ENCODE measurements around the gene NRF1.
A peak's percentile ranks its signal among the peaks of the same experiment; 100 is the strongest.

Gene NRF1

DNA sequence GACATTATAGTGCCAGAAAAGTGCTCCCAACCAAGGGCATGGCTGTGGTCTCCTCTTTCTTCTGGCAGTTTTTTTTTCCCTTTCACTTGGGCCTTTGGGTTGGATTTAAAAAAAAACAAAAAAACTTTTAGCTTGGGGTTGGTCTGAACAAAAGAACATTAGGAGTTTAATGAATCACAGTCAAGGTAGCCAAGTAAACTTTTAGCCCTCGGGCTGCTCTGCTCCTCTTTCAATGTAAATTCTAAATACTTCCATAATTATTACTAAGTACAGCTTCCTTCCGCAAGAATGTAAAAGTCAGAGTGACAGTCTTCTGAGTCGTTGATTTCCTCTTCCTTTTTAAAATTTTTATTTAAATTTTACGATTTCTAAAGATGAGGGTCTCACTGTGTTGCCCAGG, 79.2 kb downstream of the NRF1 start:
- no peak overlapping the region for H3K27ac Mint-ChIP-seq
- H3K9me3 Mint-ChIP-seq, result no peaks in the 10 kb centered on the region
- no peak for DNase-seq
- H3K4me3 Mint-ChIP-seq, result no peak overlapping the region
- no peak for ATAC-seq (replicated peaks)
- no peaks in the 10 kb centered on the region for H3K4me1 Mint-ChIP-seq
- no peaks in the 10 kb centered on the region for H3K27me3 Mint-ChIP-seq
- peaks cover 19 to 31% of the 10 kb centered on the region in 2 donors for H3K36me3 Mint-ChIP-seq

DNA sequence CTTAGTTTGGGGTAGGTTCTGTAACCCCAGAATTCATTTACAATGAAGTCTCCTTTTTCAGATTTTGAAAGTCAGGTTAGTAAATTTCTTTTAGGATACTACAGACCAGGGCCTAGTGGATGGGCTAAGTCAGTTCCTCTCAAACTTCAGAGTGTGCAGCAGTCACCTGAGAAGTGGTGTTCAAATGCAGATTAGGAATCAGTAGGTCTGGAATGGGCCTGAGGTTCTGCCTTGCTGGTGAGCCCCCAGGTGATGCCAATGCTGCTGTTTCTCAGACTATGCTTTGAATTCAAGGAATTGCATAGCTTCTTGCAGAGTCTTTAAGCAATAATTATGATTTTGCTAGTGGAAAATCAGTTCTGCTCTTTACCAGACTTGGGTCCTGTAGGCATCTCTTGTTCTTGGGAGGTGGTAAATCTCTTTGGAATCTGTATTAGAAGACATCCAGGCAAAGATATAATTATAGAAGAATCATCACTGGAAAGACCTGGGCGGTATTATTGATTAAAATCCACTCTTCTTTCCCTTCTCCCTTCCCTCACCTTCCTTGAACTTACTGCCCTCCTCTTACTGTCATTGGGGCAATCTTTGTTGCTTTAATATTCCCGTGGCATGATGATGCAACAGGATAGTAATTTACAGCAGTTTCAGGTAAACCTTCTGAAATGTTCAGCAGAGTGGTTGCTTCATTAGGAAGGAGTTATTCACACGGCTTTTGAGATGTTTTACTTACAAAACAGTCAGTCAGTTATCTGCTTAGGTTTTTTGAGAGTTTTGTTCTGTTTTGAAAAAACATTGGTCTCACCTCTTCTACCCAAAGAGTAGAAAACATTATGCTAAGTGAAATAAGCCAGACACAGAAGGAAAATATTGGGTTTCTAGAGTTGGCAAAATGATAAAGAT, 87.2 kb downstream of the NRF1 start:
- Mint-ChIP-seq H3K9me3 (no peaks in the 10 kb centered on the region), H3K4me1 (no peaks in the 10 kb centered on the region), H3K27ac (no peak overlapping the region), H3K36me3 (peaks cover 9 to 12% of the 10 kb centered on the region in 2 donors), H3K4me3 (no peak overlapping the region), H3K27me3 (no peaks in the 10 kb centered on the region)
- no peak for DNase-seq
- no peak for ATAC-seq (replicated peaks)

DNA sequence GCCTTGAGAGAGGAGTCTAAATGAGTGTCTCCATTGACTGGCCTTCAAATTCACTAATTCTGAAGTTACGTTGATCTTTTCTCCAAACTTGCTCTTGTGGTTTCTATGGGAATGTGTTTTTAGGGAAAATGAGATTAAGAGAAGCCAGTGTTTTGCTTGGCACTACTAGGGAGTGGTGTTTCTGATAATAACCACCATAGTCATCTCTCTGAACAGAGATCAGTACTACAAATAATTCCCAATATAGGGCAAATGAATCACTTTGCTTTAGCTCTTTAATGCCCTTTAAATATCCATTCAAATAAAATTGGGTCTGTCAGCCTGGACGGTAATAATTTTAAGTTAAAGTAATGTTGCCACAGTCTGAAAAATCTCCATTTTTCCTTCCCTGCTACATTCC, 90.8 kb downstream of the NRF1 start:
- no peaks in the 10 kb centered on the region for H3K27me3 Mint-ChIP-seq
- H3K36me3 Mint-ChIP-seq, result peaks cover 16 to 19% of the 10 kb centered on the region in 2 donors
- H3K27ac Mint-ChIP-seq, result no peak overlapping the region
- no peak for ATAC-seq (replicated peaks)
- H3K4me3 Mint-ChIP-seq, result no peak overlapping the region
- H3K9me3 Mint-ChIP-seq, result no peaks in the 10 kb centered on the region
- DNase-seq, result no peak
- no peaks in the 10 kb centered on the region for H3K4me1 Mint-ChIP-seq

DNA sequence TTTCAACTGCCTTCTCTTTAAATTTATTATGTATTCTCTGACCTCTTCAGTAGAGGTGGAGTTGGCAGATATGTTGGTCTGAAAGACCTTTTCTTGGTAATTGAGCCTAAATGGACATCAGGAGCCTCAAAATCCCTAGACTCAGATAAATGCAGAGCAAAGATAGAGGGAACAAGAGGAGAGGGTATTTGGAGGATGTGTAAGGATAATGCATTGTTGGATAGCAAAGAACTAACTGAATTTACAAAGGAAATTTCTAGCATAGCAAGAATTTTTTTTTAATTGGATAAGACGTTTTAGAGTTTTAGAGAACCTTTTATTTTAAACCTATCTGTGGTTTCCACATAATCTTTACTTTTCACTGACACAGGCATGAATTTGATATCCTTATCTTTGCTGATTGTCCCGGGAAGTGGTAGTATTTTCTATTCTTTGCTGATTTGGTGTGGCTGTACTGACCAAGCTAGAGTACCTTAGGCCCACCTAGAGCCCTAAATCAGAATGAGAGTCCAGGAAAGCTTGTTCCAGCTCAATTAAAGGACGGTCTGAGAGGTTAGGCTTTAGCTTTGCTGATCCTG, 91.3 kb downstream of the NRF1 start:
- H3K27ac Mint-ChIP-seq, result no peak overlapping the region
- H3K4me3 Mint-ChIP-seq, result no peak overlapping the region

DNA sequence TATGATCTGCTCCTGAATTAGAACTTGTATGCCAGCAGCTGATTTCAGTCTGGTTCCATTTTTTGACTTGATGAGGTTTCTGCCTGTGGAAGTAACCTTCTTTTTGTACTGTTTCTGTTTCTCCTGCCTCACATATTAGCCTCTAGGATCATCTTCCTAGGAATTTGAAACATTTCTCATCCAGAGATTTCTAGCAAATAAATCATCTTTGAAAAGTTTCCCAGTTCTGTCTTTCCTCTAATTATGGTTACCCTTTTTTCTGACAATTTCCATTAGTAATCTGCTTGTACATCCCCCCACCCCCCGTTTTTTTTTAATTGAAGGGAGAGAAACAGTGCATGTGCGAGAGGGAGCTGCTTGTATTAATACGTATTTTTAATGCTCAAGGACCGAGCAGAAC, 92.2 kb downstream of the NRF1 start:
- H3K27ac Mint-ChIP-seq, result peak overlapping the region; percentile 14
- H3K36me3 Mint-ChIP-seq, result peaks cover 16 to 19% of the 10 kb centered on the region in 2 donors
- no peaks in the 10 kb centered on the region for H3K9me3 Mint-ChIP-seq
- no peak for DNase-seq
- ATAC-seq (replicated peaks), result no peak
- H3K4me1 Mint-ChIP-seq, result no peaks in the 10 kb centered on the region
- H3K27me3 Mint-ChIP-seq, result no peaks in the 10 kb centered on the region
- H3K4me3 Mint-ChIP-seq, result no peak overlapping the region

More for the DNA sequence above, 91.3 kb downstream of the NRF1 start:
- ATAC-seq (replicated peaks) (no peak), DNase-seq (no peak)
- H3K9me3 Mint-ChIP-seq, result no peaks in the 10 kb centered on the region
- H3K4me1 Mint-ChIP-seq, result no peaks in the 10 kb centered on the region
- H3K36me3 Mint-ChIP-seq, result peaks cover 16 to 19% of the 10 kb centered on the region in 2 donors
- no peaks in the 10 kb centered on the region for H3K27me3 Mint-ChIP-seq

DNA sequence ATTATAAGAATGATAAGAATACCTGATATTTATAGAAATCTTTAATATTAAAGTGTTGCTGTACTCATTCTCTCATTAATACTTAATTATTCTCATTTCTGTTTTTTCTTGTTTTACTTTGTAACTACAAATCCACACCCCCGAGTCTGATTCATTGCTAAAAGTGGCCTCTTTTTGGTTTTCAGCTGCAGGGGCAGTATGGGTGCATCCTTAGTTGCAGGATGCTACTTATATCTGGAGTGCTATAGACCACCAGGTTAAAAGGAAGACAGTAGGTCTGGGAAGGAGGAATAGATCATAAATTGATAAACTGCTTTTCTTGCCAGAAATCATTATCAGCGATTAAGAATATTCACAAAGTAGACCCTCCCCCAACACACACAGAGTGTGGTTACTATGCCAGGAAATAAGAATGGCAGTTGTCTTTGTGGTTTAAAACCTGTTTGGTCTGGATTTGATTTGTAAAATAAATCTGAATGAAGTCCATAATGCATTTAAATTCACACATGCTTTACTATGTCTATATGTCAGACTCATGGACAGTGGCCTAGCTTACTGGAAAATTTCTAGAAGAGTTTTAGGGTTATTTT, 96.5 kb downstream of the NRF1 start:
- Mint-ChIP-seq H3K4me3 (no peak overlapping the region), H3K27ac (no peak overlapping the region), H3K36me3 (peaks cover 36 to 43% of the 10 kb centered on the region in 2 donors), H3K4me1 (no peaks in the 10 kb centered on the region), H3K9me3 (no peaks in the 10 kb centered on the region), H3K27me3 (no peaks in the 10 kb centered on the region)
- no peak for DNase-seq
- ATAC-seq (replicated peaks), result no peak

DNA sequence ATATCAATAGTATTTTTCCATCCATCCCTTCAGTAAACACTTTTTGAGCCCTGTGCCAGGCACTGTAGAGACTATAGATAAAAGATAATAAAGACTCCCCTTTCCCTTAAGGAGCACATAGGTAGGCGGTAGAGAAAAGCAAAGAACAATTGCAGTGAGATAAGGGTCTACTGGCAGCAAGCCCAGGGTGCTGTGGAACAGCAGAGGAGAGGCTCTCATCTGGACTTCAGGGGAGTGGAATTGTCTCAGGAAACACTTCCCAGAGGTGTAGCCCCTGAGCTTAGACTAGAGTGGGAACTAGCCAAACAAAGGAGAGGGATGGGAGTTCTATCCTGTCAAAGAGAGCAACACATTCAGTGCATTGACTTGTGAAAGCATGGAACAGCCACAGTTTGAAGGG, 102.0 kb downstream of the NRF1 start:
- no peak for ATAC-seq (replicated peaks)
- H3K4me1 Mint-ChIP-seq, result no peaks in the 10 kb centered on the region
- no peaks in the 10 kb centered on the region for H3K27me3 Mint-ChIP-seq
- H3K4me3 Mint-ChIP-seq, result no peak overlapping the region
- no peaks in the 10 kb centered on the region for H3K9me3 Mint-ChIP-seq
- no peak for DNase-seq
- H3K36me3 Mint-ChIP-seq, result peaks cover 39 to 46% of the 10 kb centered on the region in 2 donors
- H3K27ac Mint-ChIP-seq, result no peak overlapping the region

DNA sequence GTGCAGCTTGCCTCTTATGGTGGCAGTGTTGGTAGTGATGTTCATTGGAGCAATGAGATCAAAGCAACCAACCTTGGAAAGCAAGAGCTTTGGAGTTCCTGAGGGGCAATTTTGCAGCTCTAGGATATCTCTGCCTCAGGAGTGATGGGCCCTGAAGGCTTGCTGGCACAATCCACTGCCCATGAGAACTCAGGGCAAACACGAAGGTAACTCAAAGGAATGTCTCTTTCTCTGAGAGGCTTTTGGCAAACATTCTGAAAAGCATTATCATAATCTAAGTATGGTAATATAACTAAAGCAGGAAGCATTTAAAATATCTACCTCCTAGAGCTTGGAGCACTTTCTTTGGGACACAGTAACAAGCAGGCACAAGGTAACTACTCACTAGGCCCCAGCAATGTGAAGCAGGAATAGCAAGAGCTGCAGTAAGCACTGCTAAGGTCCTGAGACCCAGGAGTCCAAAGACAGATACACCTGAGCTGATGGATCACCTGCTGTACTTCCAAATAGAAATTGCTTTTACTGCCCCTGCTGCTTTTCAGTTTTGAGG, 103.1 kb downstream of the NRF1 start:
- H3K36me3 Mint-ChIP-seq, result peaks cover 37 to 44% of the 10 kb centered on the region in 2 donors
- no peaks in the 10 kb centered on the region for H3K9me3 Mint-ChIP-seq
- H3K27me3 Mint-ChIP-seq, result no peaks in the 10 kb centered on the region
- ATAC-seq (replicated peaks), result no peak
- no peaks in the 10 kb centered on the region for H3K4me1 Mint-ChIP-seq
- no peak for DNase-seq
- no peak overlapping the region for H3K27ac Mint-ChIP-seq
- no peak overlapping the region for H3K4me3 Mint-ChIP-seq

DNA sequence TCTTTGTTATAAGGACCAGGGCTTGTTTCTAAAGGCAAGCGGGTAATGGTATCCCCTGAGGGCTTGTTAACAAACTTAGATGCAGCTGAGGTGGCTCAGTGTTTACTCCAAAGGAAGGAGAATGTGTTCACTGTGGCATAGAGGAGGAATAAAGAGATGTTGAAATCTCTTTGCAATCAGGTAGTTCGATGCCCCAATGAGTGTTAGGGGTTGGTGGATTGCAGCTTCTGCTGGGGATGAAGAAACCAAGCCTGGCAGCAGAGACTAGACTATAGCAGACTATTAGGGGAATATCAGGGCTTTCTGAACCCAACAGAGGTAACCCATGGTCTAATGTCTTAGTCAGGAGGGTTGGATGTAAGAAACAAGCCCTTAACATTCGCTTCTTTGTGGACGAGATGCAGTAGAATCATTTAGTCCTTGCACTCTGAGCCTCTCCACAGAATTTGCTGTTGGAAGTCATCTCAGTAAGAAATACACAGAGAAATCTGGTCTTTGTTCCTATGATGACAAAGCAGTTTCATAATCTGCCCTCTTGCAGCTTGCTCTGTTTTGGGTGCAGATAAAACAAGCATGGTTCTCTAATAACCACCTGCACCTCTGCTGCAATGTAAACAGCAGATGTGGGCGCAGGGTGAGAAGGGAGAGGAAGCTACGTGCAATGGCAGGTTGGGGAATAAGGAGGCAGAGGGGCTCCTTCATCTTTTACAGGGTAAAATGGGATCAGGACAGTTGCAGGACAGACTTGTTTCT, 108.6 kb downstream of the NRF1 start:
- Mint-ChIP-seq H3K4me1 (no peaks in the 10 kb centered on the region), H3K9me3 (no peaks in the 10 kb centered on the region), H3K27me3 (no peaks in the 10 kb centered on the region), H3K27ac (peak overlapping the region; percentile 44), H3K4me3 (no peak overlapping the region), H3K36me3 (peaks cover 29 to 49% of the 10 kb centered on the region in 2 donors)
- DNase-seq (no peak), ATAC-seq (replicated peaks) (no peak)

DNA sequence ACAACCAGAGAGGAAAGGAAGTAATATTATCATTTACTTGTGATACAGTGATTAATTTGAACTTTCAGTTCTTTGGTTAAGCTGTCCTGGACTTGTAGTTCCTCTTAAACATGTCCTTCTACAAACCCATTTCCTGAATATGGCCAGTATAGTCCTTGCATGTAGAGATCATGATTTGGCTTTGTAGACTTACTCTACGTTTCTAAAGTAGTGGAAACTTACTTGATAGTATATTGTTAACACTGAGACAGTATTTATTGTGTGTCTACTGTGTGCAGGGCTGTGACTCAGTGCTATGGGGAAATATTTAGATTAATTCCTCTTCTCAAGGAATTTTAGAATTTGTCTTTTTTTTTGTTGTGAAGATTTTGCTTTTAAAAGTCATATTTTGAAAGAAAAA, 109.5 kb downstream of the NRF1 start:
- ATAC-seq (replicated peaks) (no peak), DNase-seq (no peak)
- Mint-ChIP-seq H3K27ac (no peak overlapping the region), H3K4me3 (no peak overlapping the region), H3K27me3 (no peaks in the 10 kb centered on the region), H3K4me1 (no peaks in the 10 kb centered on the region), H3K9me3 (no peaks in the 10 kb centered on the region), H3K36me3 (peaks cover 33 to 53% of the 10 kb centered on the region in 2 donors)

DNA sequence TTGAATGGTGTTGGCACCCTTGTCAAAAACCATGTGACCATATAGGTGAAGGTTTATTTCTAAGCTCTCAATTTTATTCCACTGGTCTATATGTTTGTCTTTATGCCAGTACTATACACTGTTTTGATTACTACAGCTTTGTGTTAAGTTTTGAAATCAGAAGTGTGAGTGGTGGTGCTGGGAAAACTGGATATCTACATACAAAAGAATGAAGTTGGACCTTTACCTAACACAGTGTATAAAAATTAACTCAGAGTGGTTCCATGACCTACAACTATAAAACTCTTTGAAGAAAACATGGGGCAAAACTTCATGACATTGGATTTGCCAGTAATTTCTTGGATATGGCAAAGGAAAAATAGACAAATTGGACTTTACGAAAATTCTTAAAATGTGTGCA, 112.2 kb downstream of the NRF1 start:
- H3K36me3 Mint-ChIP-seq, result peaks cover 30 to 48% of the 10 kb centered on the region in 2 donors
- ATAC-seq (replicated peaks) (no peak), DNase-seq (no peak)
- no peaks in the 10 kb centered on the region for H3K9me3 Mint-ChIP-seq
- H3K4me1 Mint-ChIP-seq, result no peaks in the 10 kb centered on the region
- H3K27ac Mint-ChIP-seq, result no peak overlapping the region
- no peak overlapping the region for H3K4me3 Mint-ChIP-seq
- no peaks in the 10 kb centered on the region for H3K27me3 Mint-ChIP-seq

DNA sequence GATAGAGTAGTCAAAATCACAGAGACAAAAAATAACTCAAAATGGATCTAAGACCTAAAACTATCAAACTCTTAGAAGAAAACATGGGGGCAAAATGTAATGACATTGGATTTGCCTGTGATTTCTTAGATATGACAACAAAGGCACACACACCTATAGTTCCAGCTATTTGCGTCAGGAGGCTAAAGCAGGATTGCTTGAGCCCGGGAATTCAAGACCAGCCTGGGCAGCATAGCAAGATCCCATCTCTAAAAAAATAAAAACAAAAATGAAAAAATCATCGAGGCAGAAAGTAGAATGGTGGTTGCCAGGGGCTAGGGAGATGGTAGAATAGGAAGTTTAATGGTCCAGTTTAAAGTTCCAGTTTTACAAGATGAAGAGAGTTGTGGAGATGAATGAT, 113.3 kb downstream of the NRF1 start:
- H3K27me3 Mint-ChIP-seq, result no peaks in the 10 kb centered on the region
- peaks cover 29 to 47% of the 10 kb centered on the region in 2 donors for H3K36me3 Mint-ChIP-seq
- DNase-seq, result no peak
- H3K4me3 Mint-ChIP-seq, result no peak overlapping the region
- no peaks in the 10 kb centered on the region for H3K9me3 Mint-ChIP-seq
- no peak for ATAC-seq (replicated peaks)
- H3K27ac Mint-ChIP-seq, result no peak overlapping the region
- H3K4me1 Mint-ChIP-seq, result no peaks in the 10 kb centered on the region

DNA sequence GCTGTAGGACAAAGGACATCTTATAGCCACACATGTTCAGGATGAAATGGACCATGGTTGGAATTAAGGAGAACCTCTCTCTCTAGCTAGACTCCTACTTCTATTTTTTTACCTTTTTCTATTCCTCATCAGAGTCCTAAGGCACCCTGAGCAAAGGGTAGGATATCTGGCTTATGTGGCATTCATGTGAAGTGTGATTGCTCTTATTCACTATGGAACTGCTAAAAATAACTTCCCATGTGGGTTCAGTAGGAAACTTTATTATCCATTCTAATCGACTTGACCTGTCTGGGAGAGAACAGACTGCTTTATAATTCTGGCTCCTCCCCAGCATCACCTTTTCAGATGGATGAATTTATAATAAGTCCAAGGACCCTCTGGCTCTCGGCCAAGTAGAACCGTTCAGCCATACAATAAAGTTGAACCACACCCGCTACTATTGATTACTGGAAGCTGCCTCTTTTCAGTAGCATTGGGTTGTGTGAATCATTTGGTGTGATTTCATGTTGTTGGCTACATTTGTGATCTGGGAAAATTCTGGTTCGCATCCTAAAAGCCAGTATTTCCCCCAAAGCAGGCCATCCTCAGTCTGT, 117.5 kb downstream of the NRF1 start:
- no peaks in the 10 kb centered on the region for H3K9me3 Mint-ChIP-seq
- no peak overlapping the region for H3K4me3 Mint-ChIP-seq
- H3K36me3 Mint-ChIP-seq, result peaks cover 28 to 53% of the 10 kb centered on the region in 2 donors
- DNase-seq, result no peak
- ATAC-seq (replicated peaks), result no peak
- H3K4me1 Mint-ChIP-seq, result no peaks in the 10 kb centered on the region
- H3K27ac Mint-ChIP-seq, result no peak overlapping the region
- H3K27me3 Mint-ChIP-seq, result no peaks in the 10 kb centered on the region

DNA sequence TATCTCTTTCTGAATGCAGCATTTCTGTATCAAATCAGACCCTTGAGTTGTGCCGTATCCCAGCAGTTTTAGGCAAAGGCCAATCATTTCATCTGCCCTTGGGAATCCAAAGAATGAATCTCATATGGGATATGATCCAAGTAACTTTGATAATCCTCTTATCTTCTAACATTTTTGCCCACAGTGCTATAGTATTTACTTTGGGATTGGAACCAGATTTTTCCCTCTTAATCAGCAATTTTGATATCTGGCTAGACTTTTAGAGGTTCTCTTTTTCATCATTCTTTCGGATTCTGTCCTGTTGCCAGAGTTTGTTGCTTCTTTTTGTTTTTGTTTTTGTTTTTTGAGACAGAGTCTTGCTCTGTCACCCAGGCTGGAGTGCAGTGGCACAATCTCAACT, 118.0 kb downstream of the NRF1 start:
- peak overlapping the region; percentile 65 for H3K27ac Mint-ChIP-seq
- peaks cover 24 to 50% of the 10 kb centered on the region in 2 donors for H3K36me3 Mint-ChIP-seq
- ATAC-seq (replicated peaks), result no peak

More for the DNA sequence above, 118.0 kb downstream of the NRF1 start:
- DNase-seq, result no peak
- Mint-ChIP-seq H3K4me3 (no peak overlapping the region), H3K4me1 (no peaks in the 10 kb centered on the region), H3K27me3 (no peaks in the 10 kb centered on the region), H3K9me3 (no peaks in the 10 kb centered on the region)

Measured in stimulated activated naive B cell treated with anti-CD40 and anti-IgM and Interleukin-4, amounts not matched to agents 10 μg/mL and 1 μg/mL and 100 μg/mL, for 72 hours (primary cell).